ENCODE results near the gene UPP1. TPM values are rescaled to one million over a fixed set of nuclear protein-coding genes. Genes with fewer than 3 reads are reported as not detected.
"Not testable (repeated sequence)": the region's sequence is repeated elsewhere in the genome, so short reads cannot be mapped to it uniquely, and the experiment has no call there.

UPP1 gene
- total and polyA plus RNA-seq, 10 donors: 22.2 to 80.0 (median 54.5) TPM

DNA sequence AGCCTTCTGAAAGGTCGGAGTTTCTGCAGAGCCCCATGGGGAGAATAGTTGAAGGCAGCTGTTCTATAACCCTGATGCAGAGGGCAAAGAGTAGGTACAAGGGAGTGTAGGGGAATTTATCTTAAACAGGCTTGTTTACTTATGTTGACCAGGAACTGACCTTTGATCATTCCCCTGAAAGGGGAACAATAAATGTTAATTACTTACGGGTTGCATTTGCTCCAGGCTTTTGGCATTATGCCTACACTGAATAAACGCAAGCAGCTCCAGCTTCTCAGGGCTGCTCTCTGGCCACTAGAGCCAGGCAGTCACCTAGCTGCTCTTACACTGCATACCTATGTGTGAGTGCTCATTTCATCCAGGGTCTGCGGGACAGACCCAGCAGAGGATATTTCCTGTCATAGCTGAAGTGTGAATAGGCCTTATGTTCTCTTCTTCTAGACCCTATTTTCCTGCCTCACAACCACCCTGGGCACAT, 55.3 kb downstream of the UPP1 start:
- Histone ChIP-seq H3K36me3 (no peaks in the 10 kb centered on the region), H3K27ac (no peak overlapping the region), H3K9me3 (peaks cover 0 to 11% (median 0%) of the 10 kb centered on the region in 8 donors), H3K27me3 (replicated peaks in 1 of 7) (peaks cover 0 to 6% (median 0%) of the 10 kb centered on the region in 7 donors), H3K4me1 (peaks cover 0 to 9% (median 0%) of the 10 kb centered on the region in 6 donors), H3K4me3 (no peak overlapping the region)
- intact Hi-C loops (cut with DNase I; ENCODE audit: low total_unique reads): no loop called here
- TF ChIP-seq, protein P1, sequence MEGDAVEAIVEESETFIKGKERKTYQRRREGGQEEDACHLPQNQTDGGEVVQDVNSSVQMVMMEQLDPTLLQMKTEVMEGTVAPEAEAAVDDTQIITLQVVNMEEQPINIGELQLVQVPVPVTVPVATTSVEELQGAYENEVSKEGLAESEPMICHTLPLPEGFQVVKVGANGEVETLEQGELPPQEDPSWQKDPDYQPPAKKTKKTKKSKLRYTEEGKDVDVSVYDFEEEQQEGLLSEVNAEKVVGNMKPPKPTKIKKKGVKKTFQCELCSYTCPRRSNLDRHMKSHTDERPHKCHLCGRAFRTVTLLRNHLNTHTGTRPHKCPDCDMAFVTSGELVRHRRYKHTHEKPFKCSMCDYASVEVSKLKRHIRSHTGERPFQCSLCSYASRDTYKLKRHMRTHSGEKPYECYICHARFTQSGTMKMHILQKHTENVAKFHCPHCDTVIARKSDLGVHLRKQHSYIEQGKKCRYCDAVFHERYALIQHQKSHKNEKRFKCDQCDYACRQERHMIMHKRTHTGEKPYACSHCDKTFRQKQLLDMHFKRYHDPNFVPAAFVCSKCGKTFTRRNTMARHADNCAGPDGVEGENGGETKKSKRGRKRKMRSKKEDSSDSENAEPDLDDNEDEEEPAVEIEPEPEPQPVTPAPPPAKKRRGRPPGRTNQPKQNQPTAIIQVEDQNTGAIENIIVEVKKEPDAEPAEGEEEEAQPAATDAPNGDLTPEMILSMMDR (IDR thresholded peaks at IDR 0.05 in 8 of 11, conservative IDR thresholded peaks at IDR 0.05 in 3 of 11): no peak
- no peak for TF ChIP-seq POLR2A (IDR thresholded peaks at IDR 0.05)
- TF ChIP-seq POLR2AphosphoS5 (IDR thresholded peaks at IDR 0.05): no peak
- WGBS, 5 donors: 61 to 75% (median 67%) methylated on average over 4 of the region's 4 CpGs
- DNase-seq: no peak

- no peaks in the 10 kb centered on the region for H3K36me3 ChIP-seq
- H3K9me3 ChIP-seq: peaks cover 0 to 6% (median 0%) of the 10 kb centered on the region in 8 donors
- intact Hi-C loops (cut with DNase I; ENCODE audit: low total_unique reads): no loop called here
- TF ChIP-seq POLR2AphosphoS5 (IDR thresholded peaks at IDR 0.05) (no peak), POLR2A (IDR thresholded peaks at IDR 0.05) (no peak)
- TF ChIP-seq, protein P1 (IDR thresholded peaks at IDR 0.05 in 8 of 11, conservative IDR thresholded peaks at IDR 0.05 in 3 of 11): no peak
- no peaks in the 10 kb centered on the region for H3K4me1 ChIP-seq
- 66 to 89% (median 82%) methylated on average over 4 of the region's 4 CpGs for WGBS, 5 donors
- H3K4me3 ChIP-seq: no peak overlapping the region
- DNase-seq: no peak
- H3K27me3 ChIP-seq (replicated peaks in 1 of 7): peaks cover 0 to 6% (median 0%) of the 10 kb centered on the region in 7 donors
- H3K27ac ChIP-seq: no peak overlapping the region
Measured at GRCh38 chr7:48147078-48147591, 58.1 kb downstream of the UPP1 start.

GRCh38 chr7:48147690-48148089, 58.6 kb downstream of the UPP1 start:
- WGBS, 5 donors: 72 to 80% (median 79%) methylated on average over 7 of the region's 7 CpGs
- DNase-seq, H3K4me3 ChIP-seq: not testable (repeated sequence)

GRCh38 chr7:48148311-48148710, 59.2 kb downstream of the UPP1 start:
- peaks cover 0 to 6% (median 0%) of the 10 kb centered on the region in 7 donors for H3K27me3 ChIP-seq (replicated peaks in 1 of 7)
- H3K4me3 ChIP-seq: no peak overlapping the region
- intact Hi-C loops (cut with DNase I; ENCODE audit: low total_unique reads): no loop called here
- H3K4me1 ChIP-seq: no peaks in the 10 kb centered on the region
- TF ChIP-seq, protein P1 (IDR thresholded peaks at IDR 0.05 in 8 of 11, conservative IDR thresholded peaks at IDR 0.05 in 3 of 11): no peak
- no peak for TF ChIP-seq POLR2AphosphoS5 (IDR thresholded peaks at IDR 0.05)
- TF ChIP-seq POLR2A (IDR thresholded peaks at IDR 0.05): no peak
- H3K9me3 ChIP-seq: peaks cover 0 to 10% (median 0%) of the 10 kb centered on the region in 8 donors
- no peaks in the 10 kb centered on the region for H3K36me3 ChIP-seq
- 83 to 96% (median 90%) methylated on average over 2 of the region's 2 CpGs for WGBS, 5 donors
- no peak overlapping the region for H3K27ac ChIP-seq
- no peak for DNase-seq

More at GRCh38 chr7:48147690-48148089, 58.6 kb downstream of the UPP1 start:
- H3K4me1 ChIP-seq; intact Hi-C loops (cut with DNase I; ENCODE audit: low total_unique reads); H3K27me3 ChIP-seq (replicated peaks in 1 of 7); H3K9me3 ChIP-seq; H3K27ac ChIP-seq; H3K36me3 ChIP-seq: not testable (repeated sequence)
